ENCODE measurements around the gene DENND5A.

Gene DENND5A

GRCh38 chr11:9094420-9094819, 170.7 kb downstream of the DENND5A start:
- no peak for DNase-seq

GRCh38 chr11:9092853-9093778, 172.0 kb downstream of the DENND5A start:
- DNase-seq: no peak

- DNase-seq: no peak
These were observed 173.1 kb downstream of the DENND5A start for GRCh38 chr11:9092072-9092471.

- no peak for DNase-seq
These were observed 173.9 kb downstream of the DENND5A start, which contains the start of gene SCUBE2 for GRCh38 chr11:9091044-9091922. SCUBE2 (minus strand) TSS chr11:9091599; CDS start chr11:9091528, 71 bp downstream.

- no peak for DNase-seq
These were observed 174.6 kb downstream of the DENND5A start for GRCh38 chr11:9090488-9091043.

GRCh38 chr11:9089636-9090035, 175.5 kb downstream of the DENND5A start:
- no peak for DNase-seq

GRCh38 chr11:9089061-9089460, 176.1 kb downstream of the DENND5A start:
- no peak for DNase-seq
